DMS 273 treated with DMSO at 0.1 percent for 48 hours (cell line): Measurements from ENCODE around the gene MAT2B.
"Not testable (repeated sequence)": the region's sequence is repeated elsewhere in the genome, so short reads cannot be mapped to it uniquely, and the experiment has no call there.

Experiments
- DNase-seq: peaks from one replicate; lab custom pipeline; 2025; lab: John Stamatoyannopoulos, UW

MAT2B gene

DNA sequence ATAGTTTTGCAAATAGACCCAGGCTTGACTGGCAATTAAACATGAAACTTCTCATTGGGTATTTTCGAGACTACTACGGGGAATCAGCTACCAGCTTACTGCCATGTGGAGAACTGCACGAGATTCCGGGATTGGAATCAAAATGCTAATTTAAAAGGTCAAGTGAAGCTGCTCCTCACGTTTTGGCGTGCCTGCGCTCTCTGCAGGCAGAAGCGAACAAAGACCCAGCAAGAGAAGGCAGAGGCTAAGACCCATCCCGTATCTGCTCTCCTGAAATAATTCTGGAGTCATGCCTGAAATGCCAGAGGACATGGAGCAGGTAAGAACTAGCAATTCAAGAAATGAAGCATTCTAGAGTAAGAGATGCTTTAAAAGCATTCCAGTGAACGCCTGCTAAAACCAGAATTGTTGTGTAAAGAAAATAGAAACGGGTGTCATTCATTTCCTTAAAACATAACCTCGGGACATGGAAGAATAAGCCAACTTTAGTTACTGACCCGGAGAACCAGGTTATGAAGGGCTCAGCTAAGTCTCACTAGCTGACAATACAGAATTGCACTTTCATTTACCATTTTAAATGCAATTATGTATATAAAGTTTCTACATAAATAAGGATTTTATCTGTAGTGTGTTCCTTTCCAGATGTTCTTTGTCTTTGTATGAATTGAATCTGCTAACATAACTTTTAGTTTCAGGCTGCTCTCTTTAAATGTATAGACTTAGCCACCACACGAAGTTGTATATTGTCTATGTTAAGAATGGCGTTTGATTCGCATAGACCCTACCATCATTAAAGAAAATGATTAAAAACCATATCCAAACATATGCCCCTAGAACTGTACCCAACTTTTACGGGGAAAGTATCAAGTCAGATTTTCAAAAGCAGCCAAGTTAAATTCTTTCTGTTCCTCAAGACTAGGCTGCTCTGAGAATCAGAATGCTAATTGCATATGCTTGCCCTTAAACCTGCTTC lies 2.0 kb upstream of the MAT2B start:
- DNase-seq, result peak; percentile 80

DNA sequence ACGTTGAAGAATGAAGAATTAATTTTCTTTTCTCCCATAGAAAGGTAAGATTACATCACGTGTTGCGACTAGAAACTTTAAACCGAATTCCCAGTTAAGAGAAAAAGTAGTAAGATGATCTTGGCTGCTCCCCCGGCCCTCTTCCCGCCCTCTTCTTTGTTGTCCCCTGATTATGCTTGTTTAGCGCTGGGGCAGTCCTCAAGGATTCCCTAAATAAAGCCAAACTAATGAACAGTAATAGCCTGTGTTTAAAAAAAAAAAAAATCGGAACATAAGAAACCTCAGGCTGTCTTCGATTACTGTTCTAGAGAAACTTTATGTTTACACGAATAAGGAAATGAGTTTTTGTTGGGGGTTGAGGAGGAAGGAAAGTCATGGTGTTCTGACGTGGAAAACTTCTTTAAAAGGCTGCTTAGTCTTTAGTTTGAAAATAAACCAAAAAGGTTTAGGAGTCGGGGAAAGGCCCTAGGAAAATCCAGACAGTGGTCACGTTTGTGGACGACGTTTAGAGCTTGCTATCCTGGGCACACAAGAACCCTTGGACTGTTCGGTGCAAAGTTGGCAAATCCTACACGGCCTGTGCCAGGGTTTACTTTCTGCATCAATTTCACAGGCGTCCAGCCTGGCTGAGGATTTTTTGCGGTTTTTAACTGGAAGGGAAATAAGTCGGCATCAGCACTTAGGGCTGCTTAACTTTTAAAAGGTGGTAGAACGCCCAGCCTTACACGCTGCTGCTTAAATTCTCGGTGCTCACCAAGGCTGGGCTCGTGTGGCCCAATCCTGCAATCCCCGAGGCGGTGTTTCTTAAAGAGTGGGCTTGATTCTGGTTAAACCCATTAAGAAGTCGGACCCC lies 1.1 kb upstream of the MAT2B start:
- DNase-seq, result peak; percentile 54

DNA sequence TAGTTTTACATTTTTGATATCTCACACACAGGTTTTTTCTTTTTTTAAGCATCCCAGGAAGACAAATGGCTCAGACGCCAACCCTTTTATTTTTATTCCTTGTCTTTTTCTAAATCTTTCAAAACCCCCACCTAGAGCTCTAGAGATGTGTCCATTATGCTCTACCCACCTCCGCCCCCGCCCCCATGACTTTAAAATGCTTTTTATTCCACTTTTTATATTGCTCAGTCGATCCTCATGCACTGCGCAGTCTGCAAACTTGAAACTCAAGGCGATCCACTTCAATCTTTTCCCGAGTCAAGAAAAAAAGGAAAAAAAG lies 411 bp upstream of the MAT2B start:
- no peak for DNase-seq

DNA sequence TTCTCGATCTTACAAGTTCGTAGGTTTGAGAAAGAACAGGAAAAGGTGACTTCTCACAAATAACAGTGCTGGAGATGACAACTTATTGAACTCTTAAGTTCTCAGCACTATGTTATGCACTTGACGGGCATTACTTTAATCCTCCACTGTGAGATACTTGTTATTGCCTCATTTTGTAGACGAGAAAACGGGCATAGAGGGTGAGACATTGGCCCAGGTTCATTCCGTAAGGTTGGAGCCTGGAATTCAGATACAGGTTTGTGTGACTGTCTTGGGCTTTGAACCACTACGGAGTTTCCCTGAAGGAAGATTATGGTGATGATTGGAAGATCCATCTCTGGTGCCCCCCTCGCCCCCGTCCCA lies 657 bp downstream of the MAT2B start:
- no peak for DNase-seq

DNA sequence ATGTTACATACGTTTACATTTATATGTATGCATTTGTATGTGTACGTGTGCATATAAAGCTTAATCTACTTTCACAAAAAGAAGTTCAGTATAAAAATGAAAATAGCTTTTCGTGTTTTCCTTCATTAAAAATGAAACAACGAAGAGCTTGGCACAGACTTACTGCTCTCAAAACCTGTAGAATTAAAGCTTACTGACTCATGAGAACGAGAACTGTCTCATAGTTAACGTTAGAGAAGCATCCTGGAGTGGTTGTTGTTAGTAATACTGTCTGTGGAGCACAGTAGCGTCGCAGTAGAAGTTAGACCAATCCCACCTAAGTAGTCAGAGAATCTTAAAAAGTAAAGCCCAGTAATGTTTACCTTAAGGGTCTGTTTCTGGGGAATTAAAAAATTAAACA lies 1.3 kb downstream of the MAT2B start:
- DNase-seq, result no peak

DNA sequence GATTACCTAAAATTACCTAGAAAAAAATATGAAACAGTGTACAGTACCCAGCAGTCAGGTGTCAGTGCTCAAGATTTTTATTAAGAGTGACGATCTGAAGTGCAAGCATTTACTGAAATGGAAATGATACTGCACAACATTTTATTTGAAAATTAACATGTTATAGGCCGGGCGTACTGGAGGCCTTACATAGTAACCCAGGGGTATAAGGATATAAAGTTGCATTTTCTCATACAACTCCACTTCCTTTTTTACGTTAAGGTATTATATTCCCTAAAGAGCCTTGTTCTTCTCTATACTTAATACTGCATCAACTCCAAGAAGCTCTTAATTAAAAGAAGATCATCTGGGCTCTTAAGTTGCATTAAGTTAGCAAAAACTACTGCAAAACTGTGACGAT lies 3.3 kb downstream of the MAT2B start:
- DNase-seq, result no peak

DNA sequence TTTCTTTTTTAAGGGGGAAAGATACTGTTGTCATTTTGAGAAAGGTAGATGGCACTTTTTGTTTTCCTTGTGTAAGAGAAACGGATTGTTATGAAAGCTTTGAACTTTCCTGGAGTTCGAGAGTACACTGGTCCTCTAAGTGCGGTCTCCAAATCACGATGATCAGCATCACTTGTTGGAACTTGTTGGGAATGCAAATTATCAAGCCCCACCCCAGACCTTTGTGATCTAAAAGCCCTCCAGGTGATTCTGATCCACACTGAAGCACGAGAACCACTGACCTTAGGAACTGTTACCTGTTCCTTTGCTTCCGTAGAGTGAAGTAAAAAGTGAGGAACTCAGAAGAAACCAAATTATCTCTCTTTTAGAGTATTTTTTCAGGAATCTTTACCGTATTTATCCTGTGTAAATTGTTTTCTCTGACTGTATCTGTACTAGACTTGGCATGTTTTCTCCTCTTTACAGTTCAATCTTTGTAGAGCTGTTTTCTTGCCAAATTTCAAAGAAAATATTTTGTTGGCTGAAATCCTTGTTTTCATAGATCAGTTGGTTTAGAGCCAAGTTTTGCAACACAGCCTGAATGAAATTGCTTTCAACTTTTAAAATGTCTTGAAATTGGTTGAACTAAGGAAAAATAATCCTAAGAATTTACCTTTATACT lies 4.0 kb downstream of the MAT2B start:
- no peak for DNase-seq

DNA sequence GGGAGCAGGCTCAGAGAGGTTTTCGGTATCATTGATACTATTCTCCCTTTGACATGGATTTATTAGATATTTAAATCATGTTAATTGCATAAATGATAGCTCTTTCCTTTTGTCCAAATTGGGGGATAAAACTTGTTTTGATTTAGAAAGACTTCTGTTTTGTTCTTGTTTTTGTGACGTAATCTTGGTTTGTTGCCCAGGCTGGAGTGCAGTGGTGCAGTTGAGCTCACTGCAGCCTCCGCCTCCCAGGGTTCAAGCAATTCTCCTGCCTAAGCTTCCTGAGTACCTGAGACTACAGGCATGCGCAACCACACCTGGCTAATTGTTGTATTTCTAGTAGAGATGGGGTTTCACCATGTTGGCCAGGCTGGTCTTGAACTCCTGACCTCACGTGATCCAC lies 7.1 kb downstream of the MAT2B start:
- DNase-seq, result no peak

DNA sequence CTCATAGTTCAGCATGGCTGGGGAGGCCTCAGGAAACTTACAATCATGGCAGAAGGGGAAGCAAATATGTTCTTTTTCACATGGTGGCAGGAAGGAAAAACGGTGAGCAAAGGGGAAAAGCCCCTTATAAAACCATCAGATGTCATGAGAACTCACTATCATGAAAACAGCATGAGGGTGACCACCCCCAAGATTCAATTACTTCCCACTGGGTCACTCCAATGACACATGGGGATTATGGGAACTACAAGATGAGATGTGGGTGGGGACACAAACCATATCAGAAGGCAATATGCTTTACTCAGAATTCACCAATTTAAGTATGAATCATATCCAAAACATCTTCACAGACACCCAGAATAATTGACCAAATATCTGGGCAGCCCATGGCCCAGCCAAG lies 19.7 kb downstream of the MAT2B start:
- DNase-seq, result no peak

DNA sequence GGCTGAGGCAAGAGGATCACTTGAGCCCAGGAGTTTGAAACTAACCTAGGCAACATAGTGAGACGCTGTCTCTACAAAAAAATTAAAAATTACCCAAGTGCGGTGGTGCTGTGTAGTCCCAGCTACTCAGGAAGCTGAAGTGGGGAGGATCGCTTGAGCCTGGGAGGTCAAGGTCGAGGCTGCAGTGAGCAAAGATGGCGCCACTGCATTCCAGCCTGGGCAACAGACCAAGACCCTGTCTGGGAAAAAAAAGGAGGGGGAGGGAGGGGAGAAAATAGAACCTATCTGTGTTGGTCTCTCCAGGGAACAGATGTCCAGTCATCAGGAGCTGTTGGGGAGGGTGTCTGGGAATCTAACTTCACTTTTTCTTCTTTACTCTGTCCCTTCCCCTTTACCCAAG lies 24.3 kb downstream of the MAT2B start:
- DNase-seq, result no peak

DNA sequence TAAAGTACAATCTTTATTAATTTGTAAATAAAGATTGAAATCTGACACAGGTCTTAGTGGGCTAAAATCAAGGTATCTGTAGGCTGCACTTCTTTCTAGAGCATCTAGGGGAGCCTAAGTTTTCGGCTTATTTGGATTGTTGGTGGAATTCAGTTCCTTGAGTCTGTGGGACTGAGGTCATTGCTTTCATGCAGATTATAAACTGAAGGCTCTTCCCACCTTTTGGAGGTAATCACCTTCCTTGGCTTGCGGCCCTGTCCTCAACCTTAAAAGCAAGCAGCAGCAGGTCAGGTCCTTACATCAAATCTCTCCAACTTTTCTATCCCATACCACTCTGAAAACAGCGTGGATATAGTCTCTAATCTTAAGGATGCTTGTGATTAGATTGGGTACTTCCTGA lies 25.9 kb downstream of the MAT2B start:
- no peak for DNase-seq

DNA sequence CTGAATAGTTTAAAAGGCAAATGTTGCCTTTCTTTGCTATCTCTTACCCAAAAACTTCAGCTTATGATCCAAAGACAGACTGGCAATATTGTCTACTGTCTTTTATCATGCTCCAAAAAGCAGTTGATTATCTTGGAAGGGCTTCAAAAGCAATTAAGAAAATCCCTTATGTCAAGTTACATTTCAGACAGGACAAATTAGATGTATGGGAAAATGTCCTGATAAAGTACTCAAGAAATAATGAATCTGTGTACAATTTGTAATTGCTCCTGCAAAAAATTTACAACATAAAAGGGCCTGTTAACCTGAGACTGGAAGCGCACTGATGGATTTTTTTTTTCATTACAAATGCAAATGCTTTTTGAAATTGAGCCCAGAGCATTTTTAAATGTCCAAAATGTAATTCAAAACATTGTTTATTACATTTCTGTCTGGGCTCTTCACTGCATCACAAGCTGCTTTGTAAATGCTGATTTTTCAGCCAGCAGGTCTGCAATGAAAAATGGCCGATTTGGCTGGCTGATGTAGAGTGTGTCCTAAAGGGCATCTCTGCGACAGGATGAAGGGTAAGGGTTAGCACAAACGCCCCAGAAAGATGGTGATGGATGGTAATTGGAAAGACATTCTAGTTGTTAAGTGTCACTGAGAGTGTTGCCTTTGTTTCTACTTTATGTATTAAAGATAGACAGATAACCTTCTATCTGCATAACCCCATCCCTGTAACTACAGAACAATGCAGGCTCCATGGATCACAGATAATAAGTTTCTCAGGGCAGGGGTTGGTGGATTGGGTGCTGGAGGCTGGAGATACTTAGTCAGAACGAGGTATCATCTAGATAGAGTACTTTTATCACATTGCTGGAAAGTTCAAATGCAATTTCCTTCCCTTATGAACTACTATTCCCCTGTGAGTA lies 27.0 kb downstream of the MAT2B start:
- DNase-seq, result no peak

DNA sequence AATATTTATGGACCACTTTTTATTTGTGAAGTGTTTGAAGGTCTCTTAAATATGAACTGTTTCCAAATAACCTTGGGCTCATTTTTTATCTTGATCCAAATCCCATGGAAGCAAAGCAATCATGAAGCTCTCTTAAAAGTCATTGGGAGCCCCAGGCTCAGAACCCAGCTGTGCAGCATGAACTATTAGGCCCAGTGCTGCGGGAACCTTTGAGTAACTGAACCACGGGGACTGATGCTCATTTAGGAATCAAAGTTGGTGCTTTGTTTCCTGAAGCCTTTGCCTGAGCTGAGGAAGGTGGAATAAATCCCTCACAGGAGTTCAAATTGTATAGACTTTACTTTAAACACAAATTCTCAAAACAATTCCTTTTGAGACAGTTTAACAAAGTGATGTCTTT lies 27.8 kb downstream of the MAT2B start:
- DNase-seq, result no peak

DNA sequence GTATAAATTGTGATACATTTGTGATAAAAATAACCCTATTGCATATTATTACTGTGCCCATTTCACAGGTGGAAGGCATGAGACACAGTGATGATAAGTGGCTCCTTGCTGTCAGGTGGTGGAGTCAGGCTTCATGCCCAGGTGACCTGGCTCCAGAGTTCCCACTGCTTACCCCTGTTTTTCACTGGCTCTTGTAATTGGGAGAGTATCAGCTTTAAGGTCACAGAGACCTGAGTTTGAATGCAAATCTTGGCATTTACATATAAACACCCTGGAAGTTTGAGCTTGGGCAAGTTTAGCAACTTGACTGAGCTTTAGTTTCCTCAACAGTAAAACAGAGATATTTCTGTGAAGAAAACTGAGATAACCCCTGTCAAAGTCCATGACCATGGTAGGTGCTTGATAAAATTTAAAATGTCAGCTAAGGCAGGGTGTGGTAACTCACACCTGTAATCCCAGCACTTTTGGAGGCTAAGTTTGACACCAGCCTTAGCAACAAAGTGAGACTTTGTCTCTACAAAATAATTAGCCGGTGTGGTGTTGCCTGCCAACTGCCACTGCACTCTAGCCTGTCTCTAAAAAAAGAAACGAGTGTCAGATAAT lies 29.2 kb downstream of the MAT2B start:
- no peak for DNase-seq

DNA sequence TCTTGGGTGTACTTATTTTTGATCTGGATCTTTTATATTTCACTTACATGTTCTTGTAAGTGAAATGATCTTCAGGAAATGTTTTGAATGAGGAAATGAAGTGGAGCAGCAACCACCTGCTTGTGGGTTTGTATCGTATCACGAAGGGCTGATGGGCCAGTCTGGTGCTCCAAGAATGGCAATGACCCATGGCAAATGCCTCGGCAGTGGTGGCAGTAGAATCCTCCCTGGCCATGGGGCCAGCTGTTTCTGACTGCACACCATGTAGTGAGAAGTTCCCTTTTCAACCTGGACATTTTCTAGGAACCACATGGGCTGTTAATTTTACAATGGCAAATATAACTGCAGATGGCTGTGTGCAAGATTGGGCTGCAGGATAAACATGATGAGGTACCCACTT lies 29.9 kb downstream of the MAT2B start:
- no peak for DNase-seq

DNA sequence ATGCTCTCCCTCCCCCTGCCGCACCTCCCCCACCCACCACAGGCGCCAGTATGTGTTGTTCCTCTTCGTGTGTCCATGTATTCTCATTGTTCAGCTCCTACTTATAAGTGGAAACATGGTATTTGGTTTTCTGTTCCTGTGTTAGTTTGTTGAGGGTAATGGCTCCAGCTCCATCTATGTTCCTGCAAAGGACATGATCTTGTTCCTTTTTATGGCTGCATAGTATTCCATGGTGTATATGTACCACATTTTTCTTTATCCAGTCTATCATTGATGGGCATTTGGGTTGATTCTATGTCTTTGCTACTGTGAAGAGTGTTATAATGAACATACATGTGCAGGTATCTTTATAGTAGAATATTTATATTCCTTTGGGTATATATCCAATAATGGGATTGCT lies 31.0 kb downstream of the MAT2B start:
- DNase-seq, result not testable (repeated sequence)

DNA sequence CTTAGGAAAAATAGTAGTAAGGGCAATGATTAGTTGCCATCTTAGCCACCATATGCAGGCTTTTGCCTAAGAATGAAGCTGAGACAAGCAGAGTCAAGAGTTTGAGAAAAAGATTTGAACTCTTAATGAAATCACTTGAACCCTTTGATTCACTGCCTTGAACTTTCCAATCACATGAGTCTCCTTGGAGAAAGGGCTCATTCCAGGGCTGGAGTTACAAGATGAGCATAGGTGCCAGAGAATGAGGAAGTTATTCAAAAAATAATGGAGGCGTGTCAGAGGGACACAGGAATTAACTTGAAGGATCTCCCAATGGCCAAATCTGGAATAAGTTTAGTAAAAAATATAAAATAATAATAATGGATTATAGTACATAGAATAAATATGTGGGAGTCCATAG lies 35.3 kb downstream of the MAT2B start:
- DNase-seq, result no peak

DNA sequence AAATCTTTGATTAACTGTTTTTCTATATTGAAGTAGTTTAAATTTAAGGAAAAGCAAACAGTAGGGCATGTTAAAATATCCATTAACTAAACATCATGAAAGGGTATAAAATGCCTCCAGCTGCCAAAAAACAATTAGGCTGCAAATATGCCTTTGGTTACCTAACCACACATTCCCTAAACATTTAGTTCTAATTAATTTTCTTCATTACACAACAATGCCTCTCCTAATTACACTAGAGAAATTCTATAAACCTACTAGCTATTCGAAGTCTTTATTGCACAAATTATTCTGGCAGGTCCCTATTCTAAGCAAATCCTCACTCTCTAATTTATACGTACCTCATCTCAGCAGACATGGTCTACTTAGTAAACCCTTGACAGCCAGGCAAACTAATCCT lies 37.4 kb downstream of the MAT2B start:
- no peak for DNase-seq

DNA sequence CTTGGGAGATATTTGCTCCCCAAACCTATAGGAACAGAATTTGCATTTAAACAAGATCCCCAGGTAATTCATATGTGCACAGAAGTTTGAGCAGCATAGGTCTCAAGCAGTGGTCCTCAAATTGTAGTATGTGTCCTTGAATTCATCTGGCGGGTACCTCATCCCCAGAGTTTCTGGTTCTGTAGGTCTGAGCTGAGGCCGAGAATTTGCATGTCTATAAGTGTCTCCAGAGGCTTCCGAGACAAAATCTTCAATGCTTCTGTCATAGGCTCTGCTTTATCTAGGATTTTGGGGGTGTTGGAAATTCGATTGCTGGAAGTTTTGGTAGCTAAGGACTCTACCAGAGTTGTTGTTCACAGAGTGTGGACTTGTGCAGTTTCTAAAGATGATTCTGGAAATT lies 38.6 kb downstream of the MAT2B start:
- no peak for DNase-seq

DNA sequence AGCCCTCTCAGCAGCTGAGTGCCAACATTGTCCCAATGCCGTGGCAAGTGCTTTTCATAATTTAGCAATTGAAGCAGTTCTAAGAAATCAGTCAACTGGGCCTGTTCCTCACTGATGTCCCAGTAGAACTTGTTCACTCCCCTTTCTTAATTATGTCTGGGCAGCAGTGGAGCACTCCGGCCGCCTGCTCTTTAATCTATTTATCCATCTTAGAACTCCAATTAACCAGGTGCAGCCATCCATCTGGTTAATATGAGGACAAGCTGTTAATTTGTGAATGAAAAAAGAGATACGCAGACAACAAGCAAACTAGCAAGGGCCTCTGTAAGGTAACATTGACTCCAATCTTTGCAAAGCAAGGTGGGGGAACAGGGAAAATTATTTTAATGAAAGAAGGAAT lies 39.4 kb downstream of the MAT2B start:
- DNase-seq, result peak; percentile 85

DNA sequence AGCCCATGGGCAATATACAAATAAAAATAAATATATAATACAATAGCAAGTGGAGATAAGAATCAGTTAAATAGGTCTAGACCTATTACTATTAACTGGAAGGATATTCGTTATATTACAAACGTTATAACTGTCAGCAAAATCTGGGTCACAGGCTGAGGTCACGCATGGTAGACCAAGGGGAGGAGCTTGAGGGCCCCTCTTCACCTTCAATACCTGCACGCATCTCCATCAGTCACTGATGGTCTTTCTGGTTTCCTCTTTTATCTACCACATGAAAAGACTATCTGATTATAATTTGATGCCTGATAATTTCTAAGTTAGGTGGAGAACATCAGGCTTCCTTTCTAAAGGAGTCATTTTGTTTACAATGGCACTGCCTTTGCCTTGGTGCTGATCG lies 43.2 kb downstream of the MAT2B start:
- DNase-seq, result no peak
